Sigmoid colon (tissue), 3 donors: ENCODE results near the gene TNIK.

Experiments used
- POLR2A ChIP-seq, 2 donors: fragments of 450-650 bp; IDR thresholded peaks; one replicate each; pipeline ENCODE4 v1.6.1; 2016; ENCODE audit warnings: antibody characterized with exemption in 2 of 2, mild to moderate bottlenecking in 2 of 2, moderate library complexity in 2 of 2
- TF ChIP-seq, protein P1 (sequence below), 4 experiments: fragments of 450-650 bp in 3 of 4; fragments of 200-600 bp in 1 of 4; IDR thresholded peaks; one replicate each; pipeline ENCODE4 v1.5.1; 2016 to 2019; ENCODE audit warnings: antibody characterized with exemption in 4 of 4, mild to moderate bottlenecking in 3 of 4, moderate library complexity in 2 of 4

- no peak for TF ChIP-seq POLR2A (IDR thresholded peaks at IDR 0.05)
- TF ChIP-seq, protein P1, sequence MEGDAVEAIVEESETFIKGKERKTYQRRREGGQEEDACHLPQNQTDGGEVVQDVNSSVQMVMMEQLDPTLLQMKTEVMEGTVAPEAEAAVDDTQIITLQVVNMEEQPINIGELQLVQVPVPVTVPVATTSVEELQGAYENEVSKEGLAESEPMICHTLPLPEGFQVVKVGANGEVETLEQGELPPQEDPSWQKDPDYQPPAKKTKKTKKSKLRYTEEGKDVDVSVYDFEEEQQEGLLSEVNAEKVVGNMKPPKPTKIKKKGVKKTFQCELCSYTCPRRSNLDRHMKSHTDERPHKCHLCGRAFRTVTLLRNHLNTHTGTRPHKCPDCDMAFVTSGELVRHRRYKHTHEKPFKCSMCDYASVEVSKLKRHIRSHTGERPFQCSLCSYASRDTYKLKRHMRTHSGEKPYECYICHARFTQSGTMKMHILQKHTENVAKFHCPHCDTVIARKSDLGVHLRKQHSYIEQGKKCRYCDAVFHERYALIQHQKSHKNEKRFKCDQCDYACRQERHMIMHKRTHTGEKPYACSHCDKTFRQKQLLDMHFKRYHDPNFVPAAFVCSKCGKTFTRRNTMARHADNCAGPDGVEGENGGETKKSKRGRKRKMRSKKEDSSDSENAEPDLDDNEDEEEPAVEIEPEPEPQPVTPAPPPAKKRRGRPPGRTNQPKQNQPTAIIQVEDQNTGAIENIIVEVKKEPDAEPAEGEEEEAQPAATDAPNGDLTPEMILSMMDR (IDR thresholded peaks at IDR 0.05) = no peak
These were observed 199.7 kb downstream of the TNIK start for GRCh38 chr3:171260466-171260865.
